DND-41 (cell line): ENCODE data around the gene ABCB4.

Source experiments
- EZH2 ChIP-seq: IDR thresholded peaks from 3 replicates; pipeline ENCODE4 v1.6.1; 2012; ENCODE audit warnings: borderline replicate concordance, low read depth, mild to moderate bottlenecking, moderate library complexity, low read length, inconsistent platforms; ENCODE audit not compliant: severe bottlenecking
- TF ChIP-seq, protein P1 (sequence below): IDR thresholded peaks from 2 replicates; pipeline ENCODE4 v1.5.1; 2012; ENCODE audit warnings: borderline replicate concordance, low read length, moderate library complexity, mild to moderate bottlenecking; ENCODE audit not compliant: poor library complexity, severe bottlenecking; ENCODE audit errors: extremely low read depth

DNA sequence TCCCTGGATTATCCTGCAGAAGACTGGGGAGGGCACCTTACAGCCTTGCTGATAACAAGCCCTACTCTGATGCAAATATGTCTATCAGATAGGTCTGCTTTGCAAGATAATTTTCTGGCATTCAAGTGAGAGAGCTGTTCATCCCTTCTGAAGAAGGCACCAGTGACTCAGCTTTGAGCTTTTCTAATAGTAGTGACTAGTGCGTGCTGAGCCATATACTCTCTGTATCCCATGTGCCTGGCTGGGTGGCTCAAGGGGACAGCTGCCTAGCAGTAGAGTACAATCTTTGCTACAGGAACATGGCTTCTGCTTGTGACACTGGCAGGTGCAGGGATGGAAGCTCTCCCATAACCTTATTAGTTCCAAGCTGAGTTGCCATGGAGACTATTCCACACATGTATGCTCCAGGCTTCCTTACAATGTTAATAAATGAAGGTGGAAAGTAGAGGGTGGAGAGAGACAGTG lies 35.0 kb upstream of the ABCB4 start:
- TF ChIP-seq, protein P1, sequence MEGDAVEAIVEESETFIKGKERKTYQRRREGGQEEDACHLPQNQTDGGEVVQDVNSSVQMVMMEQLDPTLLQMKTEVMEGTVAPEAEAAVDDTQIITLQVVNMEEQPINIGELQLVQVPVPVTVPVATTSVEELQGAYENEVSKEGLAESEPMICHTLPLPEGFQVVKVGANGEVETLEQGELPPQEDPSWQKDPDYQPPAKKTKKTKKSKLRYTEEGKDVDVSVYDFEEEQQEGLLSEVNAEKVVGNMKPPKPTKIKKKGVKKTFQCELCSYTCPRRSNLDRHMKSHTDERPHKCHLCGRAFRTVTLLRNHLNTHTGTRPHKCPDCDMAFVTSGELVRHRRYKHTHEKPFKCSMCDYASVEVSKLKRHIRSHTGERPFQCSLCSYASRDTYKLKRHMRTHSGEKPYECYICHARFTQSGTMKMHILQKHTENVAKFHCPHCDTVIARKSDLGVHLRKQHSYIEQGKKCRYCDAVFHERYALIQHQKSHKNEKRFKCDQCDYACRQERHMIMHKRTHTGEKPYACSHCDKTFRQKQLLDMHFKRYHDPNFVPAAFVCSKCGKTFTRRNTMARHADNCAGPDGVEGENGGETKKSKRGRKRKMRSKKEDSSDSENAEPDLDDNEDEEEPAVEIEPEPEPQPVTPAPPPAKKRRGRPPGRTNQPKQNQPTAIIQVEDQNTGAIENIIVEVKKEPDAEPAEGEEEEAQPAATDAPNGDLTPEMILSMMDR = no peak
- TF ChIP-seq EZH2 = no peak
